ENCODE measurements around the gene CCDC83. TPM values are rescaled to one million over a fixed set of nuclear protein-coding genes. Genes with fewer than 3 reads are reported as not detected.

The CCDC83 gene
- polyA plus RNA-seq, 1 of the 3 experiments (the other 2 are of a cell fraction) = not detected

DNA sequence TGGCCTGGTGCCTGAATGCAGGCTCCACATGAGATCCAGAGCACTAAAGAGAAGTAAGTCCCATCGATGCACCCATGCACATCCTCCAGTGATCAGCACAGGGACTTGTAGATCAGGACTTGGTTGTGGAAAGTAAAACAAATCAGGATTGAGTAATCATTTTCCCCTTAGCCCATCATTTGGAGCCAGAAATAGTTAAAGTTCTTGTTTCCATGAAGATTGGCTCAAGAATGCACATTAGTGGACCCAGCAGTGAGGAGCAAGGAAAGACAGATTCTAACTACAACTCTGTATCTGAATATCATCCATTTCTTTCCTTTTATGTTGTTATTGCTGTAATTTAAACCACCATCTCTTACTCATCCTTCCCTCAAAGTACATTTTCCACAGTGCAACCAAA, 19.1 kb downstream of the CCDC83 start:
- Histone ChIP-seq H3K27ac (ENCODE audit: low read depth in 2 of 2, low read length in 1 of 2) (no peak overlapping the region), H3K4me2 (peak overlapping the region; percentile 59; the same call in 1 of the 2 replicates), H3K4me3 (ENCODE audit: low read depth in 2 of 2, low read length in 1 of 2) (no peak overlapping the region), H3K9me2 (no peaks in the 10 kb centered on the region), H3F3A (replicated peaks; ENCODE audit: insufficient read depth) (peaks cover 7% of the 10 kb centered on the region), H3K36me3 (replicated peaks in 1 of 2; ENCODE audit: control insufficient read depth in 1 of 2, insufficient read depth in 2 of 2, low read length in 1 of 2) (peaks cover 0 to 3% of the 10 kb centered on the region in 2 experiments), H3K27me3 (ENCODE audit: insufficient read depth) (no peaks in the 10 kb centered on the region), H2AFZ (ENCODE audit: low read depth) (no peak overlapping the region), H3K4me1 (ENCODE audit: control insufficient read depth in 1 of 2, insufficient read depth in 2 of 2, low read depth in 1 of 2, low read length in 1 of 2) (peaks cover 0 to 9% of the 10 kb centered on the region in 2 experiments; a peak in 1 of 4 replicates), H4K20me1 (ENCODE audit: insufficient read depth) (no peaks in the 10 kb centered on the region), H3K9me3 (no peaks in the 10 kb centered on the region), H3K9ac (no peak overlapping the region), H3K79me2 (ENCODE audit: insufficient read depth) (no peaks in the 10 kb centered on the region)
- POLR2A ChIA-PET = no interaction called here
- DNase-seq = no peak
- CTCF ChIA-PET = no interaction called here
- TF ChIP-seq TAF1 (IDR thresholded peaks at IDR 0.05; ENCODE audit: borderline replicate concordance, low read depth, low read length) = no peak
- TF ChIP-seq JUND (IDR thresholded peaks at IDR 0.05) = no peak
- TF ChIP-seq, protein P1, sequence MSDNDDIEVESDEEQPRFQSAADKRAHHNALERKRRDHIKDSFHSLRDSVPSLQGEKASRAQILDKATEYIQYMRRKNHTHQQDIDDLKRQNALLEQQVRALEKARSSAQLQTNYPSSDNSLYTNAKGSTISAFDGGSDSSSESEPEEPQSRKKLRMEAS (IDR thresholded peaks at IDR 0.05; ENCODE audit: low read depth) = no peak
- TF ChIP-seq, protein P2, sequence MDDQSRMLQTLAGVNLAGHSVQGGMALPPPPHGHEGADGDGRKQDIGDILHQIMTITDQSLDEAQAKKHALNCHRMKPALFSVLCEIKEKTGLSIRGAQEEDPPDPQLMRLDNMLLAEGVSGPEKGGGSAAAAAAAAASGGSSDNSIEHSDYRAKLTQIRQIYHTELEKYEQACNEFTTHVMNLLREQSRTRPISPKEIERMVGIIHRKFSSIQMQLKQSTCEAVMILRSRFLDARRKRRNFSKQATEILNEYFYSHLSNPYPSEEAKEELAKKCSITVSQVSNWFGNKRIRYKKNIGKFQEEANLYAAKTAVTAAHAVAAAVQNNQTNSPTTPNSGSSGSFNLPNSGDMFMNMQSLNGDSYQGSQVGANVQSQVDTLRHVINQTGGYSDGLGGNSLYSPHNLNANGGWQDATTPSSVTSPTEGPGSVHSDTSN (IDR thresholded peaks at IDR 0.05) = no peak
- TF ChIP-seq SMC3 (IDR thresholded peaks at IDR 0.05; ENCODE audit: low read depth, low read length) = no peak
- TF ChIP-seq, protein P3, sequence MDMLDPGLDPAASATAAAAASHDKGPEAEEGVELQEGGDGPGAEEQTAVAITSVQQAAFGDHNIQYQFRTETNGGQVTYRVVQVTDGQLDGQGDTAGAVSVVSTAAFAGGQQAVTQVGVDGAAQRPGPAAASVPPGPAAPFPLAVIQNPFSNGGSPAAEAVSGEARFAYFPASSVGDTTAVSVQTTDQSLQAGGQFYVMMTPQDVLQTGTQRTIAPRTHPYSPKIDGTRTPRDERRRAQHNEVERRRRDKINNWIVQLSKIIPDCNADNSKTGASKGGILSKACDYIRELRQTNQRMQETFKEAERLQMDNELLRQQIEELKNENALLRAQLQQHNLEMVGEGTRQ (IDR thresholded peaks at IDR 0.05; ENCODE audit: borderline replicate concordance, low read depth, low read length) = no peak
- no peak for TF ChIP-seq RAD21 (IDR thresholded peaks at IDR 0.05; ENCODE audit: low read length)
- TF ChIP-seq, protein P4, sequence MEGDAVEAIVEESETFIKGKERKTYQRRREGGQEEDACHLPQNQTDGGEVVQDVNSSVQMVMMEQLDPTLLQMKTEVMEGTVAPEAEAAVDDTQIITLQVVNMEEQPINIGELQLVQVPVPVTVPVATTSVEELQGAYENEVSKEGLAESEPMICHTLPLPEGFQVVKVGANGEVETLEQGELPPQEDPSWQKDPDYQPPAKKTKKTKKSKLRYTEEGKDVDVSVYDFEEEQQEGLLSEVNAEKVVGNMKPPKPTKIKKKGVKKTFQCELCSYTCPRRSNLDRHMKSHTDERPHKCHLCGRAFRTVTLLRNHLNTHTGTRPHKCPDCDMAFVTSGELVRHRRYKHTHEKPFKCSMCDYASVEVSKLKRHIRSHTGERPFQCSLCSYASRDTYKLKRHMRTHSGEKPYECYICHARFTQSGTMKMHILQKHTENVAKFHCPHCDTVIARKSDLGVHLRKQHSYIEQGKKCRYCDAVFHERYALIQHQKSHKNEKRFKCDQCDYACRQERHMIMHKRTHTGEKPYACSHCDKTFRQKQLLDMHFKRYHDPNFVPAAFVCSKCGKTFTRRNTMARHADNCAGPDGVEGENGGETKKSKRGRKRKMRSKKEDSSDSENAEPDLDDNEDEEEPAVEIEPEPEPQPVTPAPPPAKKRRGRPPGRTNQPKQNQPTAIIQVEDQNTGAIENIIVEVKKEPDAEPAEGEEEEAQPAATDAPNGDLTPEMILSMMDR (IDR thresholded peaks at IDR 0.05) = no peak
- no peak for TF ChIP-seq NRF1 (IDR thresholded peaks at IDR 0.05; ENCODE audit: low read depth, low read length)
- TF ChIP-seq MEF2A (IDR thresholded peaks at IDR 0.05; ENCODE audit: borderline replicate concordance, low read depth) = no peak
- TF ChIP-seq, protein P5, sequence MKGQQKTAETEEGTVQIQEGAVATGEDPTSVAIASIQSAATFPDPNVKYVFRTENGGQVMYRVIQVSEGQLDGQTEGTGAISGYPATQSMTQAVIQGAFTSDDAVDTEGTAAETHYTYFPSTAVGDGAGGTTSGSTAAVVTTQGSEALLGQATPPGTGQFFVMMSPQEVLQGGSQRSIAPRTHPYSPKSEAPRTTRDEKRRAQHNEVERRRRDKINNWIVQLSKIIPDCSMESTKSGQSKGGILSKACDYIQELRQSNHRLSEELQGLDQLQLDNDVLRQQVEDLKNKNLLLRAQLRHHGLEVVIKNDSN (IDR thresholded peaks at IDR 0.05; ENCODE audit: borderline replicate concordance, low read depth) = no peak
- no peak for TF ChIP-seq SIN3A (IDR thresholded peaks at IDR 0.05; ENCODE audit: borderline replicate concordance, low read depth, low read length)
- no peak for TF ChIP-seq TEAD4 (IDR thresholded peaks at IDR 0.05; ENCODE audit: borderline replicate concordance, insufficient read depth)
- 13% methylated on average over 1 of the region's 1 CpG for WGBS (ENCODE audit: low lambda C conversion rate)
